ENCODE measurements around the gene SLC27A3. TPM values are rescaled to one million over a fixed set of nuclear protein-coding genes. Genes with fewer than 3 reads are reported as not detected.

Gene SLC27A3
- total and polyA plus RNA-seq, 2 donors (not counting 3 experiments of a cell fraction or from before 2014, with no cell fraction given) = 26.6 to 34.3 TPM

GRCh38 chr1:153742411-153743142 is 32.6 kb upstream of the SLC27A3 start:
- ChIA-PET CTCF (interaction anchor here (1.0 to 1.8 kb wide), 2 partner anchors 15 to 64 kb away, joined by 4 to 7 read pairs; partner anchors contain the start of genes INTS3 and NPR1), POLR2A (no interaction called here)
- peaks cover 16 to 18% of the 10 kb centered on the region in 2 experiments for H3K36me3 ChIP-seq (ENCODE audit: control insufficient read depth in 2 of 2, extremely low read depth in 1 of 2, insufficient read depth in 2 of 2, low read length in 2 of 2)

More at GRCh38 chr1:153742411-153743142, 32.6 kb upstream of the SLC27A3 start:
- TF ChIP-seq FOS (IDR thresholded peaks at IDR 0.05; ENCODE audit: borderline replicate concordance, insufficient read depth, low read length) = no peak
- no peak for TF ChIP-seq POLR2A (IDR thresholded peaks at IDR 0.05; ENCODE audit: low read depth, low read length)
- TF ChIP-seq EZH2 (IDR thresholded peaks at IDR 0.05; ENCODE audit: borderline replicate concordance, low read depth, low read length, severe bottlenecking) = no peak
- TF ChIP-seq JUN (IDR thresholded peaks at IDR 0.05; ENCODE audit: borderline replicate concordance, insufficient read depth, insufficient read length, low read depth) = no peak
- TF ChIP-seq, protein P1, sequence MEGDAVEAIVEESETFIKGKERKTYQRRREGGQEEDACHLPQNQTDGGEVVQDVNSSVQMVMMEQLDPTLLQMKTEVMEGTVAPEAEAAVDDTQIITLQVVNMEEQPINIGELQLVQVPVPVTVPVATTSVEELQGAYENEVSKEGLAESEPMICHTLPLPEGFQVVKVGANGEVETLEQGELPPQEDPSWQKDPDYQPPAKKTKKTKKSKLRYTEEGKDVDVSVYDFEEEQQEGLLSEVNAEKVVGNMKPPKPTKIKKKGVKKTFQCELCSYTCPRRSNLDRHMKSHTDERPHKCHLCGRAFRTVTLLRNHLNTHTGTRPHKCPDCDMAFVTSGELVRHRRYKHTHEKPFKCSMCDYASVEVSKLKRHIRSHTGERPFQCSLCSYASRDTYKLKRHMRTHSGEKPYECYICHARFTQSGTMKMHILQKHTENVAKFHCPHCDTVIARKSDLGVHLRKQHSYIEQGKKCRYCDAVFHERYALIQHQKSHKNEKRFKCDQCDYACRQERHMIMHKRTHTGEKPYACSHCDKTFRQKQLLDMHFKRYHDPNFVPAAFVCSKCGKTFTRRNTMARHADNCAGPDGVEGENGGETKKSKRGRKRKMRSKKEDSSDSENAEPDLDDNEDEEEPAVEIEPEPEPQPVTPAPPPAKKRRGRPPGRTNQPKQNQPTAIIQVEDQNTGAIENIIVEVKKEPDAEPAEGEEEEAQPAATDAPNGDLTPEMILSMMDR (IDR thresholded peaks at IDR 0.05; ENCODE audit: extremely low read depth in 1 of 2, insufficient read depth in 1 of 2, low read depth in 1 of 2, low read length in 2 of 2) = no peak
- TF ChIP-seq GATA2 (IDR thresholded peaks at IDR 0.05; ENCODE audit: insufficient read depth, insufficient read length, low read depth, low read length) = no peak
- H4K20me1 ChIP-seq (replicated peaks; ENCODE audit: control insufficient read depth, extremely low read depth, insufficient read depth, low read length) = no peaks in the 10 kb centered on the region
- dilution Hi-C loops (cut with MboI; ENCODE audit: extremely low pct_ligation_motif_present, low sequenced_read_pairs) (no loop called here), intact Hi-C loops (cut with micrococcal nuclease) (no loop called here)
- FAIRE-seq = no peak
- no TSS peak for BruUV-seq (replicated peaks)
- H2AFZ ChIP-seq (ENCODE audit: low read depth, low read length) = no peak overlapping the region
- H3K27me3 ChIP-seq (ENCODE audit: control insufficient read depth in 2 of 2, insufficient read depth in 2 of 2, low read length in 2 of 2) = no peaks in the 10 kb centered on the region
- H3K9ac ChIP-seq (replicated peaks; ENCODE audit: extremely low read depth, insufficient read depth, low read length) = no peak overlapping the region
- H3K27ac ChIP-seq (ENCODE audit: insufficient read depth, low read depth, low read length) = no peak overlapping the region
- H3K4me2 ChIP-seq (ENCODE audit: insufficient read depth, low read length) = no peak overlapping the region
- H3K79me2 ChIP-seq (ENCODE audit: control insufficient read depth, insufficient read depth, low read length) = no peaks in the 10 kb centered on the region
- no peaks in the 10 kb centered on the region for H3K9me1 ChIP-seq (replicated peaks; ENCODE audit: control insufficient read depth, extremely low read depth, insufficient read depth, low read length)
- H3K4me3 ChIP-seq (replicated peaks in 1 of 3; ENCODE audit: insufficient read depth in 1 of 3, low read depth in 1 of 3, low read length in 3 of 3) = no peak overlapping the region
- no peaks in the 10 kb centered on the region for H3K9me3 ChIP-seq (replicated peaks; ENCODE audit: control insufficient read depth, insufficient read depth, low read length)
- no peak for DNase-seq (ENCODE audit: low read depth, low spot score)
- peaks cover 2% of the 10 kb centered on the region for H3K4me1 ChIP-seq (ENCODE audit: control insufficient read depth, extremely low read depth, insufficient read depth, low read length)
